HAP-1 (cell line): ENCODE data around the gene CALU.

Experiments used
- DNase-seq, 2 experiments: peaks; one replicate each; pipeline ENCODE4 v3.0.0-alpha.2; 2016 to 2020; ENCODE audit warnings: low spot score in 2 of 2
- H3K27me3 ChIP-seq: fragments of 250-450 bp; sonication (Bioruptor Pico); 2 replicates; pipeline ENCODE4 v1.5.1; 2020; ENCODE audit warnings: low read depth, mild to moderate bottlenecking, moderate library complexity
- H3K36me3 ChIP-seq: fragments of 250-450 bp; sonication (Bioruptor Pico); replicated peaks from 2 replicates; pipeline ENCODE4 v1.5.1; 2020; ENCODE audit warnings: mild to moderate bottlenecking
- H3K4me1 ChIP-seq: fragments of 250-450 bp; sonication (Bioruptor Pico); 2 replicates; pipeline ENCODE4 v1.5.1; 2020; ENCODE audit warnings: mild to moderate bottlenecking
- H3K4me3 ChIP-seq: fragments of 250-450 bp; sonication (Bioruptor Pico); 2 replicates; pipeline ENCODE4 v1.5.1; 2020; ENCODE audit warnings: mild to moderate bottlenecking, moderate library complexity
- H3K9me3 ChIP-seq: fragments of 250-450 bp; sonication (Bioruptor Pico); 2 replicates; pipeline ENCODE4 v1.5.1; 2020; ENCODE audit warnings: mild to moderate bottlenecking, moderate library complexity
- in situ Hi-C: fragments of 300-500 bp; cut with MboI; formaldehyde crosslinking; loops from 3 replicates; pipeline ENCODE4 v1.14.3; 2020; ENCODE audit warnings: low sequenced_read_pairs, inconsistent platforms, mixed read lengths

The CALU gene

DNA sequence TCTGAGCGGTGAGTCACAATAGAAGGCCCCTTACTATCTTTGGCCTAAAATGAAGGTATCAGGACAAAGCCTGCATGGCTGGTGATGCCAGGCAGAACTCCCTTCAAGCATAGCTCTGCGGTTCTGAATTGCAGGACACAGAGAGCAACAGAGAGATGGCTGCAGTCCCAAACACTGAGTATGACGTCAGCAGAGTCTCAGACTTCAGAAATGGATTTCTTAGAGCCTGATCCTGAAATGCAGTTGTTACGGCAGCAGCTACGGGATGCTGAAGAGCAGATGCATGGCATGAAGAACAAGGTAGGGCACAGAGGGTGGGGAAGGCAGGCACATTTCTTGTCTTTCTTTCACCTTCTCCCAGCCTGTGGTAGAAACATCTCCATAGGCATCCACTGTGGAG is 66.1 kb downstream of the CALU start:
- H3K9me3 ChIP-seq, result no peaks in the 10 kb centered on the region
- H3K27me3 ChIP-seq, result no peaks in the 10 kb centered on the region
- in situ Hi-C loops, result no loop called here
- peaks cover 33% of the 10 kb centered on the region for H3K36me3 ChIP-seq
- DNase-seq, result no peak
- H3K4me3 ChIP-seq, result no peak overlapping the region
- no peaks in the 10 kb centered on the region for H3K4me1 ChIP-seq

DNA sequence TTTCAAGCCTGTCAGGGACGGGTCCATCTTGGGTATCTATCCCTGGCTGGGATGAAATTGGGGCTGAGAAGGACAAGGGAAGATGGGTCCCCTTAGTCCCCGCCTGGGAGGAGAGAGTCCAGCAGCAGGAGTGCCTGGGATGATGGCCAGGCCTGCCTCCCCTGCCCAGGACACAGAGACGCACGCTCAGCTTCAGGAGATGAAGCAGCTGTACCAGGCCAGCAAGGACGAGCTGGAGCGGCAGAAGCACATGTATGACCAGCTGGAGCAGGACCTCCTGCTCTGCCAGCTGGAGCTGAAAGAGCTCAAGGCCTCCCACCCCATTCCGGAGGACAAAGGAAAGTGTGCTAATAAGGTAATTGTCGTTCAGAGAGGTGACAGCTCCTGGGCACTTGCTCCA is 68.0 kb downstream of the CALU start:
- in situ Hi-C loops, result no loop called here
- no peaks in the 10 kb centered on the region for H3K9me3 ChIP-seq
- H3K4me3 ChIP-seq, result no peak overlapping the region
- no peak for DNase-seq
- no peaks in the 10 kb centered on the region for H3K4me1 ChIP-seq
- H3K36me3 ChIP-seq, result peaks cover 30% of the 10 kb centered on the region
- no peaks in the 10 kb centered on the region for H3K27me3 ChIP-seq

DNA sequence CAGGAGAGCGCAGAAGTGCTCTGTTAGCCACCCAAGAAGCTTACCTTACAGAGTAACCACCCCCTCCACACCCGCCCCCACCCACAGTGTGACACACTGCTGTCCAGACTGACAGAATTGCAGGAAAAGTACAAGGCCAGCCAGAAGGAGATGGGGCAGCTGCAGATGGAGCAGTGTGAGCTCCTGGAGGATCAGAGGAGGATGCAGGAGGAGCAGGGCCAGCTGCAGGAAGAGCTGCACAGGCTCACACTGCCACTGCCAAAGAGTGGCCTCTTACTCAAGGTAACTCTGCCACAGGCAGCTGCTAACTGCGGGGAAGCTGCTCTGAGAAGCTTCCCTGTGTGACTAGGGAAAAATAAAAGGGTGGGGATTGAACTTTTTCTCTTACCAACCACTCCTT is 70.2 kb downstream of the CALU start:
- in situ Hi-C loops, result no loop called here
- DNase-seq, result no peak
- no peak overlapping the region for H3K4me3 ChIP-seq
- no peaks in the 10 kb centered on the region for H3K9me3 ChIP-seq
- H3K27me3 ChIP-seq, result no peaks in the 10 kb centered on the region
- no peaks in the 10 kb centered on the region; the same call in 1 of the 2 replicates for H3K4me1 ChIP-seq
- peaks cover 23% of the 10 kb centered on the region for H3K36me3 ChIP-seq

DNA sequence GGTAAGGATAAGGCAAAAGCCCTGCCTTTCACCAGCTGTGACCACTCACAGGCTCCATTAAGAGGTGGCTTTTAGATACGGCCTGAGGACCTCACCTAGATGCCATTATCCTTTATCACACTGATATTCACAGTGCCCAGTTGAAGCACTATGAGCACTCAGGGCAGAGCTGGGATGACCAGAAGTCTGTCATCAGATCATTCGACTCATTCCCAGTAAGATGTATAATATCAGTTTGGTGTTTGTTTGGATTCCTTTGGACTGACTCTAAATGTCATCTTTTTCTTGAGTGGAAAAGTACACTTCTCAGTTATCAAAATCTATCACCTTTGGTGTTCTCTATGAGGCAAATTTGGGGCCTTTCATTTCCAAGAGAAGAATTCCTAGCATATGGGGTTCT is 71.3 kb downstream of the CALU start:
- H3K4me3 ChIP-seq, result no peak overlapping the region
- no peaks in the 10 kb centered on the region for H3K9me3 ChIP-seq
- DNase-seq, result no peak
- H3K27me3 ChIP-seq, result no peaks in the 10 kb centered on the region
- H3K36me3 ChIP-seq, result peaks cover 19% of the 10 kb centered on the region
- no peaks in the 10 kb centered on the region; the same call in 1 of the 2 replicates for H3K4me1 ChIP-seq
- in situ Hi-C loops, result no loop called here

DNA sequence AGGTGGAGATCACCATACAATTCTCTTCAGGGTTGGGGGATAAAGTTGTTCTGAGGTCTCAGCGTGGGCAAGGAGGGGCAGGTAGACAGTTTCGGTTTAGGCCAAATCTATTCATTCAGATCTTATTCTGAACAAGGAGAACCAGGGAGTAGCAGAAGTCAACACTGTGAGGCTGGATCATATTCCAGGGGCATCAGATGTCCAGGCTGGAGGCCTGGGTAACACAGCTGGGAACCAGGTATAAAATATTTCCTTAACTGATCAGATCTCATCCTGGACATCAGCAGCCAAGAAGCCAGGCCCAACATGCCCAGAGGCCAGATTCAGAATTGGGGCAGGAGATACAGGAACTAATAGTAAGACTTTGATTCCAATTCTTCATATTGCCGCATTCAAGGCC is 71.8 kb downstream of the CALU start:
- Histone ChIP-seq H3K4me1 (no peaks in the 10 kb centered on the region; the same call in 1 of the 2 replicates), H3K27me3 (no peaks in the 10 kb centered on the region), H3K36me3 (peaks cover 16% of the 10 kb centered on the region), H3K9me3 (no peaks in the 10 kb centered on the region), H3K4me3 (no peak overlapping the region)
- in situ Hi-C loops, result no loop called here
- no peak for DNase-seq

DNA sequence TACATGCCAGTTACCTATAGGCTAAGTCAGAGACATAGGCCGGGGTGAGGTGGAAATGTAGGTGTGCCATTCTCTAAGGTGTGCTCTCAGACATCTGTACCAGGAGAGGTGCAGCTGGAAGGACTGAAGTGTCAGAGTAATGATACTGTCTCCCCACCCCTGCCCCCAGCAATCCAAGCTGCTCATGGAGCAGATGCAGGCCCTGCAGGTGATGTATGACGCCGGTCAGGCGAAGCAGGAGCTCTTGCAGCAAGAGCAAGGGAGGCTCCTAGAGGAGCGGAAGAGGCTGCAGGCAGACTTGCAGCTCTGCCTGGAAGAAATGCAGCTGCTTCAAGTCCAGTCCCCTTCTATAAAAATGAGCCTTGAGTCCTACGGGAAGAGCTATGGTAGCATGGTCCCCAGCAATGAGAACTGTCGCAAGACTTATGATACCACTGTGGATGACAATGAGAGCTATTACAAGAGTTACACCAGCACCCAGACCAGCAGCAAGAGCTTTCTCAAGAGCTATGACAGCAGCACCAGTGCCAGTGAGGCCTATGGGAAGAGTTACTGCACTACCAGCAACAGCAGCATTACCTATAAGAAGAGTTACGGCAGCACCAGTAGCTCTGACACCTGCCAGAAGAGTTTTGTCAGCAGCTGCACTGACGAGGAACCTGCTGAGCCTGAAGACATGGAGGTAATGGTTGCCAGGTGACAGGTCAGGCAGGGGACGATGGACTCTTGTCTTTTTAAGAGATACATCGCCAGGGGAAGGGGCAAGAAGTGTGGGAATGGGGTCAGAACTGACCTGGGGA is 72.7 kb downstream of the CALU start:
- Histone ChIP-seq H3K36me3 (peaks cover 9% of the 10 kb centered on the region), H3K4me1 (no peaks in the 10 kb centered on the region; the same call in 1 of the 2 replicates), H3K4me3 (no peak overlapping the region), H3K9me3 (no peaks in the 10 kb centered on the region), H3K27me3 (no peaks in the 10 kb centered on the region)
- DNase-seq, result no peak
- in situ Hi-C loops, result no loop called here

DNA sequence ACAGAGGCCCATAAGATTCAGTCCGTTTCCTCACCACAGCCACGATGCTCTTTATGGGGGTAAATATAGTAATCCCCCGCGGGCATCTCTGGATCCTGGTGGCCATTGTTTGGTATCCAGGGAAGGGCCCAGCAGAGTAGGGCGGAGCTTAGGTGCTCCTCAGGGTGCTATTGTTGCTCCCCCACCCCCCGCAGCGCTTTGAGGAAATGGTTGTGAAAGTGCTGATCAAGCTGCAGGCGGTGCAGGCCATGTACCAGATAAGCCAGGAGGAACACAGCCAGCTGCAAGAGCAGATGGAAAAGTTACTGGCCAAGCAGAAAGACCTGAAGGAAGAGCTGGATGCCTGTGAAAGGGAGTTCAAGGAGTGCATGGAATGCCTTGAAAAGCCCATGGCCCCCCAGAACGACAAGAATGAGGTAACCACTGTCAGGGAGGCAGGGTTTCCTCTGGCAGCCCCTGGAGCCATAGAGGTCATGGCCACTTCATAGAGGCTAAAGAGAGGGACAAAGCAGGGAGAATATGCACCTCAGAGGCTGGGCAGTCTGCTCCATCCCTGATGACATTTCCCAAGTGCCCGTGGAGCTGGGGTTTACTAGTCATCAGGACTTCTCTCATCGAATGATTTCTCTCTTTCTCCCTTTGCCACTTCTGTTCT is 73.5 kb downstream of the CALU start:
- H3K4me3 ChIP-seq, result no peak overlapping the region
- DNase-seq, result peak; percentile 27 to 76

DNA sequence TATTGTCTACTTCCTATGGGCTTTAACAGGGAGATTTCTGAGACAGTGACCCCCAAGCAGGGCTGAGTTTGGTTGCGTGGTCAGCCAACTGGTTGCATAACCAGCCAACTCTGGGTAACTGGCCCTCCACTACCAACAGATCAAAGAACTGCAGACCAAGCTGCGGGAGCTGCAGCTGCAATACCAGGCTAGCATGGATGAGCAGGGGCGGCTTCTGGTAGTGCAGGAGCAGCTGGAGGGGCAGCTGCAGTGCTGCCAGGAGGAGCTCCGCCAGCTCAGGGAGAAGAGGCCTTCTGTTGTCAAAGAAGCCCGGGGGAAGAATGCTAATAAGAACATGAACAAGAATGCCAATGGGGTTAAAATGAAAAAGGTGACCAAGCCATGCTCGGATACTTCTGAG is 75.3 kb downstream of the CALU start:
- Histone ChIP-seq H3K4me3 (no peak overlapping the region), H3K27me3 (no peaks in the 10 kb centered on the region), H3K4me1 (no peaks in the 10 kb centered on the region; the same call in 1 of the 2 replicates), H3K36me3 (no peaks in the 10 kb centered on the region), H3K9me3 (no peaks in the 10 kb centered on the region)
- in situ Hi-C loops, result no loop called here
- DNase-seq, result no peak

More for the DNA sequence above, 73.5 kb downstream of the CALU start:
- H3K36me3 ChIP-seq, result peaks cover 6% of the 10 kb centered on the region
- no peaks in the 10 kb centered on the region for H3K9me3 ChIP-seq
- in situ Hi-C loops, result no loop called here
- no peaks in the 10 kb centered on the region; the same call in 1 of the 2 replicates for H3K4me1 ChIP-seq
- H3K27me3 ChIP-seq, result no peaks in the 10 kb centered on the region

DNA sequence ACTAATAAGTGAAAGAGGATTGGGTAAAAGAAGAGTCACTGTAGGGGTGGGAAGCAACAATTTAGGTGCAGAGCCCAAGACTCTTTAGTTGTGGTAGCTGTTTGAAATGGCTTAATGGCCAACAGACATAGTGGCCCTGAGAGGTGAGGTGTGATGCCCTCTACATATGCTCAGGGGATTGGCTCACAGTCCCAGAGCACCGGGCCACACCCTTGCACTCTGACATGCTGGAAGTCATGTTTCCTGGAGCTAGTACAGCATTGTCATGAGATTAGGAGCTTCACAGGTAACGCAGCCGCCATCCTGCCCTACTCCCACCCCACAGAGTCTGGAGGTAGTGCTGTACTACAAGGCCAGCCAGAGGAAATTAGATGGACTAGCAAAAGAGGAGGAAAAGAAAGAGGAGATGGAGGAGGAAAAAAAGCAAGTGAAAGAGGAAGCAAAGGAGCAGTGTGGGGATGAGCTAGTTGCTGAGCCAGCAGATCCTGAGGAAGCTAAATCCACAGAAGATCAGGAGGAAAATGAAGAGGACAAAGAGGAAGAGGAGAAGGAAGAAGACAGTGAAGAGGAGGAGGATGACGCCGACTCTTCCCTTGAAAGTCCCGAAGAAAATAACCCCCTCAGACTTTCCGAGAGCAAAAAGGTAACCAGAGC is 76.3 kb downstream of the CALU start:
- Histone ChIP-seq H3K4me1 (no peaks in the 10 kb centered on the region; the same call in 1 of the 2 replicates), H3K27me3 (no peaks in the 10 kb centered on the region), H3K36me3 (no peaks in the 10 kb centered on the region), H3K4me3 (no peak overlapping the region), H3K9me3 (no peaks in the 10 kb centered on the region)
- no peak for DNase-seq
- in situ Hi-C loops, result no loop called here

DNA sequence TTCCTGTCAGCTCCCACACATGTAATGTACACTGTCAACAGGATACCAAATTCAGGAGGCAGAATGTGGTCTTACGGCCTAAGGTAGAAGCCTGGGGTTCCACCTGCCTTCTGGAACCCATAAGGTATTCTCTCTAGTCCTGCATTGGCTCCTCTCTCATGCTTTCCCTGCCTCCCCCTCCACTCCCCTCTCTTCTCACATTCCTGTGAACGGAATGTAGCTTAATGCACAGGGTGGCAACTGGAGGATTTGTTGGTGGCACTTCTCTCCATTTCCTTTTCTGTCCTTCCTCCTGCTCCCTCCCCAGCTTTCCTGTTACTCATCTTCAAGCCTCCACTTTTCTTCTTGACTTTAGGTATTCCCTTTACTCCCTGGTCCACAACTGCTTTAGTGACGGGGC is 79.5 kb downstream of the CALU start:
- in situ Hi-C loops, result no loop called here
- H3K27me3 ChIP-seq, result no peaks in the 10 kb centered on the region

More for the DNA sequence above, 79.5 kb downstream of the CALU start:
- DNase-seq, result no peak
- H3K4me1 ChIP-seq, result no peaks in the 10 kb centered on the region
- no peaks in the 10 kb centered on the region for H3K9me3 ChIP-seq
- H3K36me3 ChIP-seq, result no peaks in the 10 kb centered on the region
- H3K4me3 ChIP-seq, result no peak overlapping the region
